Stimulated activated CD8-positive, alpha-beta memory T cell treated with anti-CD3 and anti-CD28 coated beads, Interleukin-4, amount 100 ng/mL, for 1 hour (primary cell): ENCODE results near the gene FBXL22.

ENCODE experiments used
- DNase-seq, 2 donors: peaks; one replicate each; pipeline ENCODE4 v3.0.0-alpha.2; 2020; ENCODE audit warnings: low read depth in 2 of 2, low spot score in 1 of 2

The FBXL22 gene, protein sequence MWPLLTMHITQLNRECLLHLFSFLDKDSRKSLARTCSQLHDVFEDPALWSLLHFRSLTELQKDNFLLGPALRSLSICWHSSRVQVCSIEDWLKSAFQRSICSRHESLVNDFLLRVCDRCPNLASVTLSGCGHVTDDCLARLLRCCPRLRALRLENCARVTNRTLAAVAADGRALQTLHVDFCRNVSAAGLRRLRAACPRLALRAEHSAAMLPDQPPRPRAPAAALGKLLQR

DNA sequence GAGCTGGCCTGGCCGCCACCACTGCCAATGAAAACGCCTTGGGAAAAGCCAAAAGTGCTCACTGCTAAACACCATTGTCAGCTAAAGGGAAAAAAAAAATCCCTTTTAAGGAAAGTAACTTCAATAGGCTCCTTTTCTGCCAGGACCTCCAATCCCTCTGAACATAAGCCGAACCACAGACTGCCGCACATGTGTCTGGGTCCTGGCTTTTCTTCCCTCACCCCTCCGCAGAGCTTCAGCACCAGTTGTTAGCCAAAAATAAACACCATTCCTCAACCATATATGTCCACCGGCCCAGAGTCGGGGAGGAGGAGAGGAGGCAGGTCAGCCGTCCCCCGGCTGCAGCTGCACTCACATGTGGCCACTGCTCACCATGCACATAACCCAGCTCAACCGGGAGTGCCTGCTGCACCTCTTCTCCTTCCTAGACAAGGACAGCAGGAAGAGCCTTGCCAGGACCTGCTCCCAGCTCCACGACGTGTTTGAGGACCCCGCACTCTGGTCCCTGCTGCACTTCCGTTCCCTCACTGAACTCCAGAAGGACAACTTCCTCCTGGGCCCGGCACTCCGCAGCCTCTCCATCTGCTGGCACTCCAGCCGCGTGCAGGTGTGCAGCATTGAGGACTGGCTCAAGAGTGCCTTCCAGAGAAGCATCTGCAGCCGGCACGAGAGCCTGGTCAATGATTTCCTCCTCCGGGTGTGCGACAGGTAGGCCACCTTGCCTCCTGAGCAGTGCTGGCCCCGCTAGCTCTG is at the start of gene FBXL22:
Gene FBXL22 (plus strand): TSS at position 350 of the 753 bp plus-strand sequence. CDS start 6 bp downstream, at position 356.
- no peak for DNase-seq

DNA sequence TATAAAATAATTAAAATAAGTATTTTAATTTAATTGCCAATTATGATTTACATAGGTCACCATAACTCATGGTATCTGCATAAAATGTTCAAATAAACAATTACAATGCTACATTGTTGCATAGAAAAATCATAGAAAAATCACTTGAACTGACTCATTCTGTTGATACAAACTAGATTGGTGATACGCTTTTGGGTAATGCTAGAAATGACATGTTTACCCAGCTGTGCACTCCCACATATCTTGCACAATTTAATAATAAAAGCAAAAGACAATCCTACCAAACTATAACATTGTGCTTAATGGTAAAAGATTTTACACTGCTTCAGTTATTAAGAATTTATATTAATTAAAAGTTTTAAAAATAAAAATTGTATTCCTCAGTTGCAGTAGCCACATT is 45.8 kb upstream of the FBXL22 start:
- DNase-seq, result no peak

DNA sequence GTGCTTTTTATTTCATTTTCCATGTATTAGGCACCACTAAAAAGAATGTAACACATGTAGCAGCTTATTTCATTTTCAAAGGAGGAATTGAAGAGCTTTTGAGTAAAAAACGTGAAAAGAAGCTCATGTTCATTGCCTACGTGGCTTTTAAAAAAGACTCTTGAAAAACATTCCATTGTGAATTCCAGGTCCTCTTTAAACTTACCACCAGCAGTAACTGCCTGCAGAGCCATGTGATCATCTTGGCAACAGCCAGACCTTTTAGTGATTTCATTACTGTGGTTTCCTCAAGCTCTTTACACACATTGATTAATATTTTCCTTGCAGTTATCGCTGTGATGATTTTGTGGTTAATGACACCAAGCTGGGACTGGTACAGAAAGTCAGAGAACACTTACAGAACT is 43.8 kb upstream of the FBXL22 start:
- DNase-seq, result no peak

DNA sequence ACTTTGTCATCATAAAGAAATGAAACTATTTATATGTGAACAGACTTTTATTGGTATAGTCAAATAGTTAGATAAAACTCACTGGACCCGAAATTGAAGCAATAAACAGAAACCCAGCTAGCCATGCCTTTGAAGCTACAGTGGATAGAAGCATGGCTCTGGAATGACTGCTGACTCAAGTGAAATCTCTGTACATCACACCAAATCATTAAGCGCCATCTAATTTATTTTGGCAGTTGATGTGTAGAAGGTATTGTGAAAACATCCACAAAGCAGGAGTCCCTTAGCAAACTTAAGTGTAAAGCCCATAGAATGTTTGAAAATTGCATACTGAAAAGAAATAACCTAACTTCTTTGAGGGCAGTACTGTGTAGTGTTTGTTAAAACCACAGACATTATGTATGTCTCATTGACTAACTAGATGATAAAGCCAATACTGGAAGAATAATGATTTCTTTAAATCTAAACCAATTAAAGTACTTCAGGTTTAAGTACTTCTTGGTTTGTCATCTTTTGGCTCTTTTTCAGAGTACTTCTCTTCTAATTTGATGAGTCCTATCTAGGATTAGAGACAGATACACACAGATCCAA is 42.8 kb upstream of the FBXL22 start:
- DNase-seq, result no peak

DNA sequence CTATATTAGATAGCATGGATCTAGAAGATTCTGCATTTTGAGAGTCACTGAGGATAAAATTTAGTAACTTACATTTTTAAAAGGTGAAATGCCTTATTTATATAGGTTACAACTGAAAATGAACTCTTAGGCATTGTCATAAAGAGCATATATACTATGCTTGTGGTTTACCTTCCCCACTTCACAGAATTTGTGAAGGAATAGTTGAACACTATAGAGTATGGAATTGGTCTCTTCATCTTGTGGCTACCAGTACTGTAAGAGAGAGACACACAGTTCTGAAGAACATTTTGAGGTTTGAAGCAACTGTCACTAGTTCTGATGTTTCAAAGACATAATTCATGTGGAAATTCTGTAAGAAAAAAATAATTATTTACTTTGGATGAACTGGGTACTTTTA is 41.7 kb upstream of the FBXL22 start:
- DNase-seq, result no peak

GRCh38 chr15:63556246-63556645 is 40.9 kb upstream of the FBXL22 start:
- DNase-seq, result no peak

DNA sequence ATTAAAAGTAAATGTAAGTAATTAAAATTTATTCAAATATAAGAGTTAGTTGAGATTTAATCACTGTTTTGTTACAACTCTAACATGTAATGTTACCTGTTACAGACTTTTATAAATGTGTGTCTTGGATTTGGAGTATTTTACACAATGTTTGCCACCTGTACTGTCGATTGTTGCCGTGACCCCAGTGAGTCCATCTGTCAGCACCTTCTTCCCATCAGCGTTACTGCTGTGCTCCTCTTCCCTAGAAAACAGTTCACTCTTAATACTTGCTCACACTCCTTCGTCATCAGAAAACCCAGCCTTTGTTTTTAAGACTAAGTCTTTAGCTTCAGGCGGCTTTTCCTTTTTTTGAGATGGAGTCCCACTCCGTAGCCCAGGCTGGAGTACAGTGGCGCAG is 40.5 kb upstream of the FBXL22 start:
- DNase-seq, result no peak

DNA sequence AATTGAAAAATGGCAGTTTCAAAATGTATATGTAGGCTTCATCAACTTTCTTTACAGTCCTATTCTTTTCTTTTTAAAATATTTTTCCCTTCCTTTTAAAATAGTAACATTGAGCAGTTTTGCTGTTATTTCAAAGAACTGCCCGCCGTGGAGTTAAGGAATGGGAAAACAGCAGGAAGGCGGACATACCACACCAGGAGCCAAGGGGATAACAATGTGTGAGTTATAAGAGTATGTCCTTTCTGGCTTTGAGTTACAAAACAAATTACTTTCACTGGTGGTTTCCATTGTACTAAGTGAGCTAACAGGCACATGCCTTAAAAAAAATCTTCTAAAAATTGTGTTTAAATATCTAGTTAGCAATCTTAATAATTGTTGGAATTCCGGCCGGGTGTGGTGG is 37.4 kb upstream of the FBXL22 start:
- no peak for DNase-seq

DNA sequence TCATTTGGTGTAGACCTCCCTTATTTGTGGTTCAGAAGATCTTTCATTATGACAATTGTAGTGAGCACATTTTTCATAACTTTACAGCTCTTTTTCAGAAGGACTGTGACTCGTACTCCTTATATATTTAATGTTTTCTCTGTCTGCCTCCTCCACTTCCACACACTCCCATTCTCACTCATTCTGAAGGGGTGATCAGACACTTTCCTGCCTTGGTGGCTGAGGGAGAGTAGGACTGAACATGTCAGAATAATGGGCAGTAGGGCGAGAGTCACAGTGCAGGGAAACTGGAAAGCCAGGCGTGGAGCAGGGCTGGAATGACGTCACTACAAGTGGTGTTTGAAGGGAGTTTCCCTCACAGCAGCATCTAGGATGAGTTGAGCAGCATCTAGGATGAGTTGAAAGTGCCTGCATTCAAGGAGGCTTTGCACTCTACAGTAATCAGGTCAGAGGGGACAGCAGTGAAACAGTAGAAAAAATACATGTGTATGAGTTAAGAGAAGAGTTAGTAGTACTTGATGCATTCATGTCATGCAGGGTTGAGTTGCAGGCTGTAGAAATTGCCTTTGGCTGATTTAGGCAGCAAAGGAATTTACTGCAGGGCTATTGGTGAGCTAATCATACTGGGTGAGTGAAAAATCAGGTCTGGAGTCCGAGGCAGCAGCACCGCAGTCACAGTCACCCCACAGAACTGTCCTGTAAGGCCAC is 36.3 kb upstream of the FBXL22 start:
- DNase-seq, result no peak

DNA sequence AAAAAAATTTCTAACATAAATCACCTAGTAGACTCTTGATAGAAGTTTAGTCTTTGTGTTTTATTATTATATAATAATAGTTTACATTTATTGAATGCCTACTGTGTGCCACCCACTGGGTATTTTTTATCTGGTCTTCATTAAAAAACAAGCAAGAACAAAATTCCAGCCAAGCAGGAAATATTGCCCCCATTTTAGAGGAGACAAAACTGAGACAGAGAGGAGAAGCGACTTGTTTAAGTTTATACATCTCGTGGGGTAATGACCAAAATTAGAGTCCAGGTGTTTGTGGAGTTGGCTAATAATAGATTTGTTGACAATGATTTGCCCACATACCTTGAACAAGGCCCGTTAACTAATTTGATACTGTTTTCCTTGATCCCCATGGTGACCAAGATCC is 33.1 kb upstream of the FBXL22 start:
- DNase-seq, result no peak

- no peak for DNase-seq
Measured at GRCh38 chr15:63565536-63566186, 31.5 kb upstream of the FBXL22 start.

DNA sequence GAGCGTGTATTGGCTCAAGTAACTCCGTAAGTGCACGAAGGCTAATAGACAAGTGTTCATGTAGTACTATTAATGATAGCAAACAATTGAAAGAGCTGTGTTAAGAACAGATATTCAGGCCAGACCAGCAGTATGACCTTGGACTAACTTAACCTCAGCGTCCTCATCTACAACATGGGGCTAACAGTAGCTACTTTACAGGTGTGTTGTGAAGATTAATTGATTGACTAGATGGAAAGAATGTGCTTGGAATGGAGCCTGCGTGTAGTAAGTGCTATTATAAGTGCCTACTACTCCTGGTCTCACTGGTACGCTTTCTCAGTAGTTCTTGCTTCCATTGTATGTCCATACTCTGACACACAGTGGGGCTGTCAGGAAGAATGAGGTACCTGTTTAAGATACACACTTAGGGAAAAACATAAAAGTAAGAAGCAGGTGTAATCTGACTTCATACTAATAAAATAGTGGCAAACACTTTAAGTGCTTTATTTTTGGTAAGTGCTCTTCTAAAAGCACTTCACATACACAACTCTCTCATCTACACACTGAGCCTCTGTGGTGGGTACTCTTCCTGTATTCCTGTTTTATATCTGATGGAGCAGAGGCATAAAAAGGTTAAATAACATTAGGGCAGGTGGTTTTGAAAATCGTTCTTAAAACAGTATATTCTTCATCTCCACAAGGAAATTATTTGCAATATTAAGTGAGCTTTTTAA is 24.3 kb upstream of the FBXL22 start:
- no peak for DNase-seq

GRCh38 chr15:63573533-63573932 is 23.7 kb upstream of the FBXL22 start:
- DNase-seq, result no peak

GRCh38 chr15:63575312-63575711 is 21.9 kb upstream of the FBXL22 start:
- DNase-seq, result no peak

GRCh38 chr15:63576441-63576840 is 20.7 kb upstream of the FBXL22 start:
- no peak for DNase-seq

GRCh38 chr15:63582179-63582578 is 15.0 kb upstream of the FBXL22 start:
- DNase-seq, result no peak

DNA sequence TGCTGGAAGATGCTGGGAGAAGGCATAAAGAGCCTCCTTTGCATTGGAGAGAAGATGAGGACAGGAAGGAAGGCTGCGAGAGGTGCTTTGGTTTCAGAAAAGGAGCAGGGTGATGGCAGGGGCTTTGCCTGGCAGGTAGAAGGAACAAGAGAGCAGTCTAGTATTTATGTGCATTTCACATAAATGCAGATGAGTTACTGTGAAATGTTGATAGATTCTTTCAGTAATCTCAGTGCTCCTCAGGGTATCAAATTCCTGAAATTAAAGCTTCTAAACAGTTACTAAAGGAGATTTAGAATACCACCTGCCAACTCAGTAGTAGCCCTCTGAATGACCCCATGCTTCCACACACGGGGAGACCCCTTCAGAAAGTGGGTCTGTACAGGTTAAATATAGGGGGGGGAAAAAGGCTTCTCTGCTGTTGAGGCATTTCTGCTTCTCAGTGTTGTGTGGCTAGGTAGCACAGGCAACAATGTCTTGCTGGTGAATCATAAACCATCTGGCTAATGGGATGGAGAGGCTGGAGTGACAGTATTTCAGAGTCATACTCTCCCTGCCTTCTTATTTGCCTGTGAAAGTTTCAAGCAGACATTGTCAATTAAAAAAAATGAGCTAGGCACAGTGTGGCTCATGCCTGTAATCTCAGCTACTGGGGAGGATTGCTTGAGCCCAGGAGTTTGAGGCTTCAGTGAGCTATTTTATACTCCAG is 14.3 kb upstream of the FBXL22 start:
- DNase-seq, result no peak

GRCh38 chr15:63586790-63587189 is 10.4 kb upstream of the FBXL22 start:
- no peak for DNase-seq

- no peak for DNase-seq
Measured at GRCh38 chr15:63587527-63587926, 9.7 kb upstream of the FBXL22 start.

- no peak for DNase-seq
Measured at GRCh38 chr15:63588826-63589225, 8.4 kb upstream of the FBXL22 start.
